DMS79 treated with DMSO at 0.1 percent for 48 hours (cell line): ENCODE data around the gene AKAP14.
"Not testable (repeated sequence)": the region's sequence is repeated elsewhere in the genome, so short reads cannot be mapped to it uniquely, and the experiment has no call there.

ENCODE experiments used
- DNase-seq: peaks from one replicate; lab custom pipeline; 2025; lab: John Stamatoyannopoulos, UW

AKAP14 gene

GRCh38 chrX:119922391-119922790, 26.7 kb downstream of the AKAP14 start:
- DNase-seq = not testable (repeated sequence)

GRCh38 chrX:119935215-119935874, 39.7 kb downstream of the AKAP14 start:
- DNase-seq = no peak

- no peak for DNase-seq
Measured at GRCh38 chrX:119941336-119941735, 45.6 kb downstream of the AKAP14 start.

- DNase-seq = no peak
Measured at GRCh38 chrX:119942173-119942819, 46.6 kb downstream of the AKAP14 start.

DNA sequence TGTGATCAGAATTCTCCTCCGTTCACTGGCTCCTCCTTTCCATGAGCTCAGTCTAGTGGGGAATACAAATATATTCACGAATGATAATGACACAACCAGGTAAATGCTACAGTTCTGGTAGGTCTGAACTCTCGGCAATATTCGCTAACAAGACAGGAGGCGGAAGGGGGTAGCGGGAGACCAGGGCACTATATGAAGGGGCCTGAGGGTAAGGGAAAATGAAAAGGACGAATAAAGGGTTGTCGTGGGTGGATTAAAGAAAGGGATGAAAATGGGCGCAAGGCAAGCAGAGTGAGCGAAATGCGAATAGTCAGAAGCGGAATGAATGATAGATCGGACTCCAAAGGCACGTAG, 47.1 kb downstream of the AKAP14 start:
- peak; percentile 4 for DNase-seq

DNA sequence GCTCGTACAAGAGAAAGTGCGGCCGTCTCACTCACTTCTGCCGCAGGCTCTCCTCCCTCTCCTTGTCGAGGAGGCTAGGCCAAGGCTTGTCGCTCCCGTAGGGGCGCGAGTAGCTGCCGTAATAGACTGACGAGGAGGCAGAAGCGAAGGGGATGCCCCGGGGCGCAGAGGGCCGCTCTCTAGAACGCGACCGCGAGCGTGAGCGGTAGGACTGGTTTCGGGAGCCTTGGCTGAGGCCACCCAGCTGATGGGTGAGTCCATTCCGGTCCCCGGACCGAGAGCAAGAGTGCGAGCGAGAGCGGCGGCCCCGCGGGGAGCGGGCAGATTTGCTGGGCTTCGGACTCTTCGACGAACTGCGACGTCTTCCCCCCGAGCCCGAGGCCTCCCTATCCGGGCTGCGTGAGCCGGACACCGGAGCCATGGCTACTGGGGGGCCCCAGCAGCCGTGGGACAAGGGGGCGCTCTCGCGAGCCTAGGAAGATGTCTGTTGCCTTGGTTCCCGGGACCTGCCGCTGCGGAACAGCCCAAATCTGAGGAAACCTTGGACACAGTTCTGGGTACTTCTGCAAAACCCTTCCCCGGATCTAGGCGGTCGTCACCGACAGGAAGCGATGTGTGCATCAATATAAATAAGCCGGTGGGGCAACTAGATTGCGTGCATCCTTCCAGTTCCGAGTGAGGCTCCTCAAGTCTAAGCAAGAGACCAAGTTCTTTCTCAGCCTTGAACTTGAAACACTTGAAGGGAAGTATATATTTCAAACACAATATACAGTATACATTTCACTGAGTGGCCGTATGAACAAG, 47.7 kb downstream of the AKAP14 start, which contains the start of gene NKAP:
NKAP (minus strand) TSS at position 567 of the 804 bp plus-strand sequence; CDS start at position 421, 146 bp downstream.
- DNase-seq = peak; percentile 76

GRCh38 chrX:119945481-119945880, 49.8 kb downstream of the AKAP14 start:
- DNase-seq = no peak

- no peak for DNase-seq
Measured at GRCh38 chrX:119948381-119948780, 52.7 kb downstream of the AKAP14 start.

GRCh38 chrX:119954374-119954773, 58.7 kb downstream of the AKAP14 start:
- DNase-seq = no peak

DNA sequence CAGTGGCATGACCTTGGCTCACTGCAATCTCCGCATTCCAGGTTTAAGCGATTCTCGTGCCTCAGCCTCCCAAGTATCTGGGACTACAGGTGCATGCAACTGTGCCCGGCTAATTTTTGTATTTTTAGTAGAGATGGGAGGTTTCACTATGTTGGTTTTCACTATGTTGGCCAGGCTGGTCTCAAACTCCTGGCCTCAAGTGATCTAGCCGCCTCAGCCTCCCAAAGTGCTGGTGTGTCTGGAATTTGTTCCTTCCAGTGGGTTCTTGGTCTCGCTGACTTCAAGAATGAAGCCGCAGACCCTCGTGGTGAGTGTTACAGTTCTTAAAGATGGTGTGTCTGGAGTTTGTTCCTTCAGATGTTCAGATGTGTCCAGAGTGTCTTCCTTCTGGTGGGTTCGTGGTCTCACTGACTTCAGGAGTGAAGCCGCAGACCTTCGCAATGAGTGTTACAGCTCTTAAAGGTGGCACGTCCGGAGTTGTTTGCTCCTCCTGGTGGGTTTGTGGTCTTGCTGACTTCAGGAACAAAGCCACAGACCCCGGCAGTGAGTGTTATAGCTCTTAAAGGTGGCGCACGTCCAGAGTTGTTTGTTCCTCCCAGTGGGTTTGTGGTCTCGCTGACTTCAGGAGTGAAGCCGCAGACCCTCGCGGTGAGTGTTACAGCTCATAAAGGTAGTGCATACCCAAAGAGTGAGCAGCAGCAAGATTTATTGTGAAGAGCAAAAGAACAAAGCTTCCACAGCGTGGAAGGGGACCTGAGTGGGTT, 60.3 kb downstream of the AKAP14 start:
- not testable (repeated sequence) for DNase-seq

DNA sequence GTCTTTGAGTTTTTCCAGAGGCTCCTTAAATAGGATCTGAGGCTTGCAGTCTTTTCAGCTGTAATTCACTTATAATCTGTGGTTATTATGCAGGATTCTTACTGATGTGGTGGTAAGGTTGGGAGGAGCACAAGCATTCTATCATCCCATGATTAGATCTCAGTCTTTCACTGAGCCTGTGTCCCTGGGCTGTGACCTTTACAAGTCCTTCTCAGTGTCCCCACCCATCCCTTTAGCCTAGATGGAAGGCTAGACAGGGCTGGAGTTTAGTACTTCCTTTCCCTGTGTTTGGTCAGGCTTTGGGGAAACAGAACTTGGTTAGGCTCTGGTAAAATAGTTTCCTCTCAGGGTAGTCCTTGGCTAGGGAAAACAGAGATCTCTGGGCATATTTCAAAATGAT, 64.9 kb downstream of the AKAP14 start:
- DNase-seq = no peak

- not testable (repeated sequence) for DNase-seq
Measured at GRCh38 chrX:119966837-119967236, 71.1 kb downstream of the AKAP14 start.
